NCI-H510A (cell line): Measurements from ENCODE around the gene ISM1.
"Not testable (repeated sequence)": the region's sequence is repeated elsewhere in the genome, so short reads cannot be mapped to it uniquely, and the experiment has no call there.

Experiments used
- DNase-seq: peaks from one replicate; lab custom pipeline; 2025; lab: John Stamatoyannopoulos, UW

Gene ISM1

DNA sequence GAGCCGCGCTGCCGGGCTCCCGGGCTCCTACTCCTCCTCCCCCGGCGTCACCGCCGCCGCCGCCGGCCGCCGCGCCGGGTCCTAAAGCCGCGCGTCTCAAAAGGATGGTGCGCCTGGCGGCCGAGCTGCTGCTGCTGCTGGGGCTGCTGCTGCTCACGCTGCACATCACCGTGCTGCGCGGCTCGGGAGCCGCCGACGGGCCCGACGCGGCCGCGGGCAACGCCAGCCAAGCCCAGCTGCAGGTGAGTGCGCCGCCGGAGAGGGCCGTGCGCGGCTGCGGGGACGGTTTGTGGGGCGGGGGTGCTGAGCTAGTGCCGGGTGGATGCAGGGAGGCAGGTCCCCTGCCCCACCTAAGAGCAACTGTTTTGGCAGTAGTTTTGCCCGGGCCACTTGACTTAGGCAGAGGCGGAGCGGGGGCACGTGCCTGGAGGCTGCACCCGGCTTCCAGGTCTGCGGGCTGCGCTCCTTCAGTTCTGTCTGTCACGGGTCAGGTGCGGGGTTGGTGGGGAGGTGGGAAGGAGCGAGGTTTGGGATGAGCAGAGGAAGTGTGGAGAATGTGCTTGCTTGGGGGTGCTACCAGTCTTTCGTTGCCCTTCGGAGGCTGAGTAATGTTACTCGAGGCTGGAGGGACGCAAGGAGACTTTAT lies 722 bp downstream of the ISM1 start:
- peak; percentile 59 for DNase-seq

DNA sequence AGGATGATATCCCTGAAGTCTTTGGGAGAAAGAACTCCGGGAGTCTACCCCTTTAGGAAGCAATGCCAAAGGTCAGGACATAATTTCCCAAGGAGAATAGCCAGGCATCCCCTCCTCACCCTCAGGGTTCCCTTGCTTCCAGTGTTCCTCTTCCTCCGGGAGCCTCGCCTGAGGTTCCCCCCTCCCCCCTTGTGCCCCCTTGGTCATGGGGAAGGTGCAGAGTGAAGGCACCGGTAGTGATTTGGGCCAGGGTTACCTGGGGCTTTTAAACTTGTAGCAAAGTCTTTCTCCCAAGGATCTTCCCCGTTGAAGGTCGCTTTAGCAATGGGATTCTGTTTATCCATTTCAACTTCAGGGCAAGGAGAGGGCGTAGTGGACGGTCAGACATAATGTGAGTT lies 1.2 kb downstream of the ISM1 start:
- DNase-seq, result no peak

DNA sequence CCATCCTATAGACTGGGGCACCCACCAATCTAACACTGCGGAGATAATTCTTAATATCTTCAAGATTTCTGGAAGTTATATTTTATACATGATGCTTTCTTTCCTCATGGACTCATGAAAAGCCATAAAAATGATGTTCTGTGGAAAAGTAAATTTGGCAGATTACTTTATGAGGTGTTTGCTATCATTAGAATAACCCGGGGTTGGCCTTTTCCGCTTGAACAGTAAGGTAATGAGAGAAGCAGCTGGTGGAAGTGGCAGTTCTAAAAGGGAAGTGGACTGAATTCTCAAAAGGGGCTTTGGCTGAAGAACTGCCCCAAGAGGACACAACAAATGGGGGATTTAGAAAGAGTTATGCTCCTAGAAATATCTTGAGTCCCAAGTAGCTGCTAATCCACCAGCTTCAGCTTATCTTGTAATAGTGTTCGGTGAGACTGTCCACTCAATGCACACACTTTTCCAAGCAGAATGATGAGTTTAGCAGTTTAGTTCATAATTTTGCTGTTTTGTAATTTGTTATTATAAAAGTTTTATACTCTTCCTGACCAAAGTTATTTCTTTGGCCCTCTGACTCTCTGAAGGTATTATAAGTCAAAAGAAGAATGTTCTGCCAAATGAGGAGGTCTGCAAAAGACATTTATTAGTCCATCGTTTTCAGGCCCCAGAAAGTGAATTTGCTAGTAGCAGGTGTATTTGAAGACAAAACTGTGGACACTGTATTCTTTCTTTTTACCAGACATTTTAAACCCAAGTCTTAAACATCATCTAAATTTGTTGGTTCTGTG lies 2.9 kb downstream of the ISM1 start:
- DNase-seq, result no peak

DNA sequence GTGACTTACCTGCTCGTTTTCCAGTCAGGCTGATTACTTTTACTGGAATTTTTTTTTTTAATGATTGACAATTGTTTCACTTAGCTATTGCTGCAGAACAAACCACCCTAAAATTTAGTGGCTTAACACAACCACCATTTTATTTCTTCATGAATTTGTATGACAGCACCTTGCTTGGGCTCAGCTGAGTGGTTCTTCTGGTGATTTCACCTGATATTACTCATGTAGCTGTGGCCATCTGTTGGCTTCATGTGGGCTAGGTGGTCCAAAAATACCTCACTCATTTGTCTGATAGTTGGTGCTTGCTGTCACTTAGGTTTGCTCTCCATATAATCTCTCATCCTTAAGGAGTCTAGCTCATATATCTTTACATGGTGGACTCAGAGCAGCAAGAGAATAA lies 5.3 kb downstream of the ISM1 start:
- DNase-seq, result no peak

DNA sequence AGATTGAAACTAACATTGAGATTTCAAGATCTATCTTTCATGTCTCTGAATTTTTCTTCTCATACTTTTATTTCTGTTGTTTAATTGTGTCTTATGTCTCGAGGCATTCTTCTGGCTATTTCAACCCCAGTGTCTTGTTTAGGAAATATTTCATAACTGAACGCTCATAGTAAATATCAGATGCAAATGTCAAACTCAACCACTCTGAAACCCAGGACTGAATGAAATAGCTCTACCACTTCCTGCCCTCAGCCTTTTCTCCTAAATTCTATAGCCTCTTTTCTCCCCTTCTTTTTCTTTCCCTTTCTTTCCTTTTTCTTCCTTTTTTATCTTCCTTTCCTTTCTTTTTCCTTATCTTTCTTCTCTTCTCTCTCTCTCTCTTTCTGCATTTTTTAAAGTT lies 7.7 kb downstream of the ISM1 start:
- DNase-seq, result no peak

DNA sequence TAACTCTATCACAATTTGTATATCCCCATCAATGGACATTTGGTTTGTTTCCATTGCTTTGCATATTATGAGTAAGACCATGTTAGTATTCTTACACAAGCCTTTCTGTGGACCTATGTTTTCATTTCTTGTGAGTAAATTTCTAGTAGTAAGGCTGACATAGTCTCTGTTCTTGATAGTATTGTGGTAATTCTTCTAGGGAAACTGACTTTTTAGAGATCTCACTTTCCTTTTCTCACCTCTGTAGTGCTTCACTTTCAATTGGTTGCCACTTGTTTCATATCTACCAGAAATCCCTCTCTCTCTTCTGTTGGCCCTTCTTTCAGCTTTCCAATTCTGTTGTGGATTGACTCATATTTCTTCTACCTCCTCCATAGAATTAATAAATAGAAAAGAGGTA lies 8.5 kb downstream of the ISM1 start:
- no peak for DNase-seq

DNA sequence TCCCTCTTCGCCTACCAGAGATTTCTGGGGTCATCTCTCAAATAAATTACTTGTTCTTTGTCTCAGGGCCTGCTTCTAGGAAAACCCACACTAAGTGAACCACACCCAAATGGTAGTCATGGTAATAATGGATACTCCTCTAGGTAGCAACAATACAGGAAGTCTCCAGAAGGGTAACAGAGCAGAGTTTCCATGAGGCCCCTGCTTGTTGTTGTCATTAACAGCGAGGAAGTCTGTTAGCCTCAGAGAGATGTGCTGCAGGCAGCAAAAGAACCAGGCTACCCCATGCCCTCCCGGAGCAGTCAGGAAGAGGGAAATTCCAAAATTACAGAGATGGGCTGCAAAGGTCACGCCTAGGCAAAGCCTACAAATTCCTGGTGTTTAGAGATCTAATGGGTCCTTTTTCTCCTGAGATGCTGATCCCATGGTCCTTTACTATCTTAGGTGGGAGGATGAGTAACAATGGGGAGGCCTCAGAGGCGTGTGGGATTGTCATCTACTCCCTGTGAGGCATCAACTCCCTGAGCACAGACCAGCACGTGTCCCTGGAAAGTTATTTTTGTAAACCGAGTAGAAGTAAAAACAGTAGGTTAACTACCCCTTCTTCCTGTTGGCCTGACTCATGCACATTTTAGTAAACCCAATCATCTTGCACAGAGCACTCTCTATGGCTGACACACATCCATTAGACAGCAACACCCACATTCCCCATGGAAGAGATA lies 10.1 kb downstream of the ISM1 start:
- DNase-seq, result no peak

DNA sequence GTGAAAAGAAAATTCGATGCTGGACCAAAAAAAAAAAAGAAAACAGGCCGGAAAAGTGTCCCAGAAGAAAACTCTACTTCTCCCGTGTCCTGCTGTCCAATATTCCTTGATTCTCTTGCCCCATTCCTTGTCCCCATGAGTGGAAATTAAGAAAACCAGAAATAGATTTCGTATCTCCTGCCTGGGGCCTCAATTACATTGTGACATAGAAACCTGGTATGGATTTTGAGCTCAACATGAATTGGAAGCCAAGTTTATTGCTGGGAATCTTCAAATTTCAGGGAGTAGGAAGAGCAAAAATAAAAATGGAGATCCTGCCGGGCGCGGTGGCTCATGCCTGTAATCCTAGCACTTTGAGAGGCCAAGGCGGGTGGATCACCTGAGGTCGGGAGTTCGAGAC lies 11.9 kb downstream of the ISM1 start:
- DNase-seq, result no peak

DNA sequence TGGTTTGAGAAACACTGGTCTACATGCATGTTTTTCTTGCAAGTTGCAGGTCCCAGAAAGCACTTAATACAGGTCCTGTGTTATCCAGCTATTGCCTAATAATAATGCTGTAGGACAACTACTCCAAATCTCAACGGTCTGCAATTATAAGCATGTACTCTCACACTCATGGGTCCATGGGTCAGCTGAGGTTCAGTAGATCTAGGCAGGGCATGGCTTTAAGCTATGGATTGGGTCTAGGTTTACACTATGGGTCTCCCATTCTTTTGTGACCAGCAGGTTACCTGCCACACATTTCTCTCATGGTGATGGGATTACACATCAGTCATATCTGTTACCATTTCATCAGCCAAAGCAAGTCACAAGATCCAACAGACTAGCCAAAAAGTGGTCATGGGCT lies 13.9 kb downstream of the ISM1 start:
- no peak for DNase-seq

DNA sequence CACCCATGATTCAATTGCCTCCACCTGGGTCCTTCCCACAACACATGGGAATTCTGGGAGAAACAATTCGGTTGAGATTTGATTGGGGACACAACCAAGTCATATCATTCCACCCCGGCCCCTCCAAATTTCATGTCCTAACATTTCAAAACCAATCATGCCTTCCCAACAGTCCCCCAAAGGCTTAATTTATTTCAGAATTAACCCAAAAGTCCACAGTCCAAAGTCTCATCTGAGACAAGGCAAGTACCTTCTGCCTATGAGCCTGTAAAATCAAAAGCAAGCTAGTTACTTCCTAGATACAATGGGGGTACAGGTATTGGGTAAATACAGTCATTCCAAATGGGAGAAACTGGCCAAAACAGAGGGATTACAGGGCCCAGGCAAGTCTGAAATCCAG lies 15.3 kb downstream of the ISM1 start:
- not testable (repeated sequence) for DNase-seq

DNA sequence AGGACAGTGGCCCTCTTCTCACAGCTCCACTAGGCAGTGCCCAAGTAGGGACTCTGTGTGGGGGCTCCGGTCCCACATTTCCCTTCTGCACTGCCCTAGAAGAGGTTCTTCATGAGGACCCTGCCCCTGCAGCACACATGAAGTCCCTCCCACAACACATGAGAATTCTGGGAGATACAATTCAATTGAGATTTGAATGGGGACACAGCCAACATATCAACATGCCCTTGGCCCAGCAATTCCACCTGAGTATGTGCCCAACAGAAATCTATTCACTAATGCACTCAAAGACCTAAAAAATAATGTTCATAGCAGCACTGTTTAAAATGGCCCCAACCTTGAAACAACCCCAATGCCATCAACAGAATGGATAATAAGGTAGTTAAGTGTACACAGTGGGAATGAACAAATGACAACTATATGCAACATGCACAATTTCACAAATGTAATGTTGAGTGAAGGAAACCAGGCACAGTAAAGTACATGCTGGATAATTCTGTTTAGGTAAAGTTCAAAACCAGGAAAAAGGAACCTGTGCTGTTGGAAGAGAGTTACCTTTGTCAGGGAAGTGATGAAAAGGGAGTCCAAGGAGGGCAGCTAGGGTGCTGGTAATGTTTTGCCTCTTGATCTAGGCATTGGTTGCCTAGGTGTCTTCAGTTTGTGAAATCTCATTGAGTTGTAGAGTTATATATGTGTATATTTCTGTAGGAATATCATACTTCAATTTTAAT lies 16.1 kb downstream of the ISM1 start:
- DNase-seq, result no peak

DNA sequence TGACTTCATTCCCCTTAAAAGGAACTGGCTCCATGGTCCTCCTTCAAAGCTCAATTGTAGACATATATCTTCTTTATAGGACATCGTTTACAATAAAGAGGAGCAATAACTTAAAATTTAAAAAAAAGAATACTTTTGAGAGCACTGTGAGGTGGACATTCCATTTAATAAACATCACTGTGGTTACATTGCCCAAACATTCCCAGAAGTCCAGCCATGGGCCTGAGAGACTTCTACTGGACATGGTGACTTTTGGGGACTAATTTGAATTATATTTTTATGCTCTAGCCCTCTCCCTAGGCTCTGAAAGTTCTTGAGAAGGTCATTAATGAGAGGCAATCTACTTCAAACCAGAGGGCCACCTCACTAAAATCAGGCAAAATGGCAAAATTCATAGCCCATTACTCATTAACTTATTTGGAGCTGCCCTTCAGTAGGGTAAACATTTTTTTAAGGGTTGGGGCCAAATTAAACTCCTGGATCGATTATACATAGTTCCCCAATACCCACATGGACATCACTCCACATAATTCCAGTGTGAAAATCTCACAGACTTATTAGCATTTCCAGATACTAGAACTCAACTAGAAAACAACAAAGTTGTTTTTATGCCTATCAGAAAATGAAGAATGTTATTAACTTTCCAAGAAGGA lies 17.1 kb downstream of the ISM1 start:
- no peak for DNase-seq

DNA sequence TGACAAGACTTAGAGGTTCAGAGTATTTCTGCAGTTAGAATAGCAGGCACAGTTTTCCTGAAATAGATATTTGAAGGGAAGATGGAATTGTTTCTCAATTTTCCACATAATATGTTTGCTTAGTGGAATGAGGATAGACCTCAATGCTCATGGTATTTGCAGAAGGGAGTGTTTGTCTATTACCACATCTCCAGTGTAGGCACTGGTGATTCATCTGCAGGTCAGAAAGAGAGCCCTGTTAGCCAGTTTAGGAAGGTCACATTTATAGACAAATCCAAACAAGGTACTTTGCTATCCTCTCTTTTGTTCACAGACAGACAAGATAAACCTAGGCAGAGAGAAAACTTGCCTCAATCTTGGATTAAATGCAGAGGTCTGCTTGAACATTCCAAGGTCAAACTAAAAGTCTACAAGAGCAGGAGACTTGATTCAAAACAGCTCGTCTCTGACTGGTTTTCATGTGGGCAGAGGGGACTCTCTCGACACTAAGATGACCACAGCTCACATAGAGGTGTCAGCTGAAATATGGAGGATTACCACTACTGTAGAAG lies 22.8 kb downstream of the ISM1 start:
- no peak for DNase-seq

DNA sequence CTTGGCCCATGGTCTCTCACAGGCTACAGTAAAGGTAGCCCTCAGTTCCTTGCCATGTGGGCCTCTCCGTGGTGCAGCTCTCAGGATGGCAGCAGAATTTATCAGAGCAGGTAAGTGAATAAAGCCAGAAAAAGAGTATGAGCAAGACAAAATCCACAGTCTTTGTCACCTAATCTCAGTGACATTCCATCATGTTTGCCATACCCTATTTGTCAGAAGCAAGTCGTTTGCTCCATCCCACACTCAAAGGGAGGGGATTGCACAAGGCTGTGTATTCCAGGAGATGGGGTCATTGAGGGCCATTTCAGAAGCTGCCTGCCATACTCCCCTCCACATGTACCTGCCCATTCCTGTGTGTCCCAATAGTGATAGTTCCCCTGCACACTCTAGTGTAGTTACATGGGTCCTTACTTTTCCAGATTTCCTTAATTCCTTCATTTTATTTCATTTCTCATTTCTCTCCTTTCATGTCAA lies 24.2 kb downstream of the ISM1 start:
- DNase-seq, result no peak

DNA sequence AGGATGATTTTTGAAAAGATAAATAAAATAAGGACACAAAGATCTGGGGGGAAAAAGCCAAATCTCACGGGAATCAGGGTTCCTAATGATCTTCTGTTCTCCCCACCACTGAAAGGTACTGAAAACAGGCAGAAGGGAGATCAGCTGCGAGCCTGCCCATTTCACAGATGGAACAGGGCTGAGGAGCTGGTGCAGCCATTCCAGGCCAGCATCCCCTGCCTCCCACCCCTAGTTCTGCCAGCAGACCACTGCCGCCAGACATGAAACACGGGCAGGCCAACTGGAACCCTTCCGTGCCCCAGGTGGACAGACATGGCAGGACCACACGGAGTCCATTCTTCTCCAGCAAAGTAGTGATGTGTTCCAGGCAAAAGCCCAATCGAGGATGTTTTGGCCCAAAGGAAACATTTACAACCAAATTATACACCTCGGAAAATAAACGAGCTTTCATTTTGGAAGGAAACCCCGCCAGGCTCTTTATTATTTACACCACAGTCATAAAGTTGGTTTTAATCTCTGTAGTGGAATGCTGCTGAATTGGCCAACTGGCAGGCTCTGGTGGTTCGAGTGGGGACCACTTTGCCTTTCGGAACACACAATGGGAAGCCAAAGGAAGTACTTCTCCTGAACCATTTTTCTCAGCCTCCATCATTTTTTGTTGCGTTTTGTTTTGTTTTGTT lies 28.2 kb downstream of the ISM1 start:
- no peak for DNase-seq

DNA sequence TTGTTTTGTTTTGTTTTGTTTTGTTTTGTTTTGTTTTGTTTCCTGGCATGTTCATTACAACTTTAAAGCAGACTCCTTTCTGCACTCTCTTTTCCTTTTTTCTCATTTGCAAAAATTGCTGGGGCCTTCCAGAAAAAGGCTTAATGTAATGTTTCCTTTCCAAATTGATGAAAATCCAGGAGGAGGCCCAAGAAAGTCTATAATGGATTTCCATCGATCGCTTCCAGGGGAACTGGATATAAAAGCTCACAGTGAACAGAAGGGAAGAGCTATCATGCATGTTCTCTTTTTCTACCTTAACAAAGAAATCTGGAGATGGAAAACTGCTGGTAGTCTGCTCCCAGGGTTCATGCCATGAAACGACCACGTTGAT lies 28.7 kb downstream of the ISM1 start:
- DNase-seq, result no peak

DNA sequence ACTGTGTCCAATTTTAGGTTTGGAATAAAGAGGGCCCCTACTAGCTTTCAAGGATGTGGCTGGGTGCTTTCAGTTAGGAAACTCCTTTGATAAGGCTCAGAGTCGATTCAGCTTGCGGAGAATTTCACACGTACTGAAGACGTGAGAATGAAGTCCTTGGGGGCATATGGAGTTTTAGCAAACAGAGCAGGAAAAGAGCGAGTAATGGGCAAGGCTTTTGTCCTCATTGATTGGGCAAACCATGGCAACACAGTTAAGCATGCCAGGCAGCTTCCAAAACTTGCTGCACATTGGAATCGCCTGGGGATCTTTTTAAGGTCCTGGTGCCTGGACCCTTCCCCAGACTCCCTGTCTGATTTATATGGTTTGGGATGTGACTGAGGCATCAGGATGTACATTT lies 29.2 kb downstream of the ISM1 start:
- DNase-seq, result no peak

DNA sequence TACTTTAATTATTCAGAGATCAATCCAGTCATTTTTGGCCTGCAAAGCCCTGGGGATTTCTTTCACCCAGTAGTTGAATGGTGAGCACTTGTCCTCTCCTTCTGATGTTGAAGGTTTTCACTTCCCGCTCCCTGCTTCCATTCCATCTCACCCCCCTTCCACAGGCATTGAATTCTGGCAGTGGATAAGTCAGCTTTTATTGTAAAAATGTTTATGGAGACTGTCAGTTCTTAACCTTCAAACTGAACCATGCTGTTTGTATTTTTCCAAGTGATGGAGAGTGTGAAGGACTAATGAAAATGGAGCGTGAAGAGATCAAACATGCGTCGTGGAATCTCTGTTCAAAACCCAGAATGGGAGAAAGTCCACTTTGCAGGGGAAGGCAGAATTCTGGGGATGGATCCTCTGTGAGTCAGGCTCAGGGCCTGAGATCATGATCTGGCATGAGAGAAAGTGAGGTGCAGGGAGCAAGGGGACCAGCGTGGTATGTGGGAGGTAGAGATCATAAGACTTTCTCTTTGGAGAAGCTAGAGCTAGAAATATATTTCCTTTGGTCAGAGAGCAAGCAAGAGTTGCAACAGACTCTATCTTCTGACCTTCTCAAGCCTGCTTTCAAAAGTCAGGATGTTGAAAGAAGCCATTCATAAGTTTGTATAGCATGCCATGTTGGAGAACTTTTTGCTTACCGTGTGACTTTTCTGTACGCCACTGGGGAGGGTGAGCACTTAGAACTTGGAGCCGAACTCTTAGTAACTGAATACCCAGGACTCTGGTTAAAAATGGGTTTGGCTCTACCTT lies 30.2 kb downstream of the ISM1 start:
- DNase-seq, result no peak

DNA sequence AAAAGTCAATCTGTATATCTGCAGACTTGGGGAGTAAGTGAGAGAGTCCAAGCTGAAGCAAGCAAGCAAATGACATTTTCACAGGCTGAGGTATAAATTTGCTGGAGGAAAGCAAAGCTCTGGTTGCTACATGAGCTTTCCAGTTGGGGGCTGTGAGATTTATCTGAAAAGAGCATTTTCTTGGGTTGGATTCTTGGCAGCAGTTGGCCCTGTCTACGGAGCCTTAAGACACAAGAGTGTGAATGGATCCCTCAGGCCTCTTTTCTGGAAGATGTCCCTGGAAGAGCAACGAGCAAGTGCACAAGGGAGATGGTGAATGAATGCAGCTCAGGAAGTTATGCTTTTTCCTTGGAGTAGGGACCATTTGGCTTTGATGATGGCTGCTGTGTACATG lies 30.8 kb downstream of the ISM1 start:
- DNase-seq, result no peak

DNA sequence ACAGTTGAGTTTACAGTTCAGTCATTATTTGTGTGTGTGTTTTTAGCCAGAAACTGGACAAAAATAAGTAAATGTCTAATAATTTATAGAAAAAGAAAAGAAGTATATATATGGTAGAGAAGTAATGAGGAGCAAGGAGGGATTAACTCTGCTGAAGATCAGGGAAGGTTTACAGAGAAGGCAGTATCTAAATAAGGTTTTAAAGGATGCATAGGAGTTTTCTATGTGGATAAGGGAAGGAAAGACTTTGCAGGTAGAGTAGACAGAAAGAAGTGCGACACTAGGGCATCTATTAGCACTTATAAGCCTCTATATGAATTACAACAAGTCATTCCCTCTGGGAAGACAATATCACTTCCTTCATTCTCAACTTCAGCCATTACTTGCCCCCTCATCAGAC lies 34.3 kb downstream of the ISM1 start:
- DNase-seq, result no peak
